Measurements from ENCODE around the gene PRRG1. TPM values are rescaled to one million over a fixed set of nuclear protein-coding genes. Genes with fewer than 3 reads are reported as not detected.

The PRRG1 gene
- polyA plus RNA-seq, 1 of the 3 experiments (the other 2 are of a cell fraction), result 3.0 TPM

DNA sequence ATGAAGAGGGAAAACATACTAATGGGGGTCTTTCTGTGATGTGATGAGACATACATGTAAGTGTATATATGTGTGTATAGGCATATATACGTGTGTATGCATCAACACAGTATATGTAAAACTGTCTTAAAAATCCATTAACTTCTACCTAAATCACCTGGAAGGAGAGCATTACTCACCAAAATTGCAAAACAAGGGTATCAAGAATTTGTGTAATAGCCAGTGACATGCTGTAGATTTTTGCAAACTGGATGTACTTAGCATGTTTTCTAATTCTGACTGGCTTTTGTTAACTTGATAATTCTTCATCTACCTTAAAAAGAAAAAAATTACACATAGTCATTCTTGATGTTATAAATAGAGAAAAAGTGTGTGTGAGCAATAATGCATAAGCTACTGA lies 104.7 kb downstream of the PRRG1 start:
- Histone ChIP-seq H3K9me3 (no peaks in the 10 kb centered on the region), H3K27me3 (ENCODE audit: insufficient read depth) (no peaks in the 10 kb centered on the region), H3K4me3 (ENCODE audit: low read depth in 2 of 2, low read length in 1 of 2) (no peak overlapping the region), H3F3A (replicated peaks; ENCODE audit: insufficient read depth) (no peaks in the 10 kb centered on the region), H3K27ac (ENCODE audit: low read depth in 2 of 2, low read length in 1 of 2) (no peak overlapping the region), H3K4me1 (ENCODE audit: control insufficient read depth in 1 of 2, insufficient read depth in 2 of 2, low read depth in 1 of 2, low read length in 1 of 2) (peaks cover 0 to 9% of the 10 kb centered on the region in 2 experiments; a peak in 1 of 4 replicates), H2AFZ (ENCODE audit: low read depth) (no peak overlapping the region), H3K4me2 (no peak overlapping the region), H3K79me2 (ENCODE audit: insufficient read depth) (no peaks in the 10 kb centered on the region), H4K20me1 (ENCODE audit: insufficient read depth) (no peaks in the 10 kb centered on the region), H3K9ac (no peak overlapping the region), H3K9me2 (no peaks in the 10 kb centered on the region), H3K36me3 (replicated peaks in 1 of 2; ENCODE audit: control insufficient read depth in 1 of 2, insufficient read depth in 2 of 2, low read length in 1 of 2) (no peaks in the 10 kb centered on the region)
- DNase-seq, result no peak
- no peak for TF ChIP-seq NRF1 (IDR thresholded peaks at IDR 0.05; ENCODE audit: low read depth, low read length)
- TF ChIP-seq JUND (IDR thresholded peaks at IDR 0.05), result no peak
- no peak for TF ChIP-seq TEAD4 (IDR thresholded peaks at IDR 0.05; ENCODE audit: borderline replicate concordance, insufficient read depth)
- TF ChIP-seq, protein P1, sequence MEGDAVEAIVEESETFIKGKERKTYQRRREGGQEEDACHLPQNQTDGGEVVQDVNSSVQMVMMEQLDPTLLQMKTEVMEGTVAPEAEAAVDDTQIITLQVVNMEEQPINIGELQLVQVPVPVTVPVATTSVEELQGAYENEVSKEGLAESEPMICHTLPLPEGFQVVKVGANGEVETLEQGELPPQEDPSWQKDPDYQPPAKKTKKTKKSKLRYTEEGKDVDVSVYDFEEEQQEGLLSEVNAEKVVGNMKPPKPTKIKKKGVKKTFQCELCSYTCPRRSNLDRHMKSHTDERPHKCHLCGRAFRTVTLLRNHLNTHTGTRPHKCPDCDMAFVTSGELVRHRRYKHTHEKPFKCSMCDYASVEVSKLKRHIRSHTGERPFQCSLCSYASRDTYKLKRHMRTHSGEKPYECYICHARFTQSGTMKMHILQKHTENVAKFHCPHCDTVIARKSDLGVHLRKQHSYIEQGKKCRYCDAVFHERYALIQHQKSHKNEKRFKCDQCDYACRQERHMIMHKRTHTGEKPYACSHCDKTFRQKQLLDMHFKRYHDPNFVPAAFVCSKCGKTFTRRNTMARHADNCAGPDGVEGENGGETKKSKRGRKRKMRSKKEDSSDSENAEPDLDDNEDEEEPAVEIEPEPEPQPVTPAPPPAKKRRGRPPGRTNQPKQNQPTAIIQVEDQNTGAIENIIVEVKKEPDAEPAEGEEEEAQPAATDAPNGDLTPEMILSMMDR (IDR thresholded peaks at IDR 0.05), result no peak
- TF ChIP-seq GABPA (IDR thresholded peaks at IDR 0.05; ENCODE audit: low read depth), result no peak
- TF ChIP-seq, protein P2, sequence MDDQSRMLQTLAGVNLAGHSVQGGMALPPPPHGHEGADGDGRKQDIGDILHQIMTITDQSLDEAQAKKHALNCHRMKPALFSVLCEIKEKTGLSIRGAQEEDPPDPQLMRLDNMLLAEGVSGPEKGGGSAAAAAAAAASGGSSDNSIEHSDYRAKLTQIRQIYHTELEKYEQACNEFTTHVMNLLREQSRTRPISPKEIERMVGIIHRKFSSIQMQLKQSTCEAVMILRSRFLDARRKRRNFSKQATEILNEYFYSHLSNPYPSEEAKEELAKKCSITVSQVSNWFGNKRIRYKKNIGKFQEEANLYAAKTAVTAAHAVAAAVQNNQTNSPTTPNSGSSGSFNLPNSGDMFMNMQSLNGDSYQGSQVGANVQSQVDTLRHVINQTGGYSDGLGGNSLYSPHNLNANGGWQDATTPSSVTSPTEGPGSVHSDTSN (IDR thresholded peaks at IDR 0.05), result no peak
- no peak for TF ChIP-seq FOXJ3 (CRISPR knock-in tag; IDR thresholded peaks at IDR 0.05)
- TF ChIP-seq, protein P3, sequence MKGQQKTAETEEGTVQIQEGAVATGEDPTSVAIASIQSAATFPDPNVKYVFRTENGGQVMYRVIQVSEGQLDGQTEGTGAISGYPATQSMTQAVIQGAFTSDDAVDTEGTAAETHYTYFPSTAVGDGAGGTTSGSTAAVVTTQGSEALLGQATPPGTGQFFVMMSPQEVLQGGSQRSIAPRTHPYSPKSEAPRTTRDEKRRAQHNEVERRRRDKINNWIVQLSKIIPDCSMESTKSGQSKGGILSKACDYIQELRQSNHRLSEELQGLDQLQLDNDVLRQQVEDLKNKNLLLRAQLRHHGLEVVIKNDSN (IDR thresholded peaks at IDR 0.05; ENCODE audit: borderline replicate concordance, low read depth), result no peak
- ChIA-PET CTCF (no interaction called here), POLR2A (no interaction called here)
- WGBS (ENCODE audit: low lambda C conversion rate), result 49% methylated on average over 1 of the region's 1 CpG

DNA sequence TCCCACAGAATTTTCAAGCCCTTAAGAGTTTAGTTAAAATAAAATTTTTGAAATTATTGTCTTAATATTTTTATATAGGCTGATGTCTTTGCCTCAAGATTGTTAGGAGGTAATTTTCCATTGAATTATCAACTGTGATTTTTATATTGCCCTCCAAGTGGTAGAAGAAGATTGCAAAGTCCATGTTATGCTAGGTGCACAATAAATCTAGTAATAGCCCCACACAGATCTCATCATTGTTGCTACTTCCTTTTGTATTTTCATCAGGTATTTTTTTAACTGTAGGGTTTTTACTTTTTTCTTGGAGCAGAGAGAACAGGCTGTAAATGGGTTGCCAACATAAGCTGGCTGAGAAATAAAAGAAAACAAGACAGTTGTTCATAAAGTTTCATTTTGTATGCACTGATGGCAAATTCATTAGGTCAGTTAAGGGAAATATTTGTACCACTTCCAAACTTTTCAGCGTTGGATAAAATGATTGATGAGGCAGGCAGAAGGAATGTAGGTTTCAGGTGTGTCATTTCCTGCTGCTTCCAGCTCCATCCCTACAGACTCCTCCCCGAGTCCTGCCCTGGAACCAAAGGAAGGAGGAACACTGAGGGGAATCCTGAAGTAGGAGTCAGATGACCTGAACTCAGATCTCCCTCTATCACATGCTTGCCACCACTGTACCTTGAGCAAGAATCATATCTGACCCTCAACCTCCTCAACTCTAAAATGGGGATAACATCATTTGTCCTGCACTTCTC lies 105.5 kb downstream of the PRRG1 start:
- POLR2A ChIA-PET, result no interaction called here
- no peaks in the 10 kb centered on the region for H4K20me1 ChIP-seq (ENCODE audit: insufficient read depth)
- H3K27me3 ChIP-seq (ENCODE audit: insufficient read depth), result no peaks in the 10 kb centered on the region
- H3K9me3 ChIP-seq, result no peaks in the 10 kb centered on the region
- no peak overlapping the region for H3K9ac ChIP-seq
- no peak for DNase-seq
- no peak overlapping the region for H3K27ac ChIP-seq (ENCODE audit: low read depth in 2 of 2, low read length in 1 of 2)
- WGBS (ENCODE audit: low lambda C conversion rate), result 2% methylated on average over 2 of the region's 2 CpGs
- no peak overlapping the region for H2AFZ ChIP-seq (ENCODE audit: low read depth)
- peaks cover 0 to 9% of the 10 kb centered on the region in 2 experiments; a peak in 1 of 4 replicates for H3K4me1 ChIP-seq (ENCODE audit: control insufficient read depth in 1 of 2, insufficient read depth in 2 of 2, low read depth in 1 of 2, low read length in 1 of 2)
- CTCF ChIA-PET, result no interaction called here
- H3K79me2 ChIP-seq (ENCODE audit: insufficient read depth), result no peaks in the 10 kb centered on the region
- H3K4me3 ChIP-seq (ENCODE audit: low read depth in 2 of 2, low read length in 1 of 2), result no peak overlapping the region
- no peaks in the 10 kb centered on the region for H3F3A ChIP-seq (replicated peaks; ENCODE audit: insufficient read depth)
- H3K36me3 ChIP-seq (replicated peaks in 1 of 2; ENCODE audit: control insufficient read depth in 1 of 2, insufficient read depth in 2 of 2, low read length in 1 of 2), result no peaks in the 10 kb centered on the region
- no peaks in the 10 kb centered on the region for H3K9me2 ChIP-seq
- H3K4me2 ChIP-seq, result 0 out of 2 replicates have a peak overlapping the region, but pooled peaks have one; percentile 25
- TF ChIP-seq, protein P2 (IDR thresholded peaks at IDR 0.05), result peak; percentile 52
- TF ChIP-seq GATA2 (CRISPR knock-in tag; IDR thresholded peaks at IDR 0.05) (no peak), MXI1 (IDR thresholded peaks at IDR 0.05; ENCODE audit: low read depth, low read length) (no peak), FOXM1 (IDR thresholded peaks at IDR 0.05; ENCODE audit: low read depth) (no peak), RFX5 (IDR thresholded peaks at IDR 0.05; ENCODE audit: low read length) (no peak), NFIC (IDR thresholded peaks at IDR 0.05; ENCODE audit: borderline replicate concordance) (0 out of 2 replicates have a peak, but pooled peaks have one; percentile 6), TAF1 (IDR thresholded peaks at IDR 0.05; ENCODE audit: borderline replicate concordance, low read depth, low read length) (no peak), TCF12 (IDR thresholded peaks at IDR 0.05) (no peak), FOSL2 (IDR thresholded peaks at IDR 0.05; ENCODE audit: borderline replicate concordance, low read depth) (peak; percentile 28; the same call in 1 of the 2 replicates), TEAD4 (IDR thresholded peaks at IDR 0.05; ENCODE audit: borderline replicate concordance, insufficient read depth) (no peak), GABPA (IDR thresholded peaks at IDR 0.05; ENCODE audit: low read depth) (no peak)
- TF ChIP-seq, protein P4, sequence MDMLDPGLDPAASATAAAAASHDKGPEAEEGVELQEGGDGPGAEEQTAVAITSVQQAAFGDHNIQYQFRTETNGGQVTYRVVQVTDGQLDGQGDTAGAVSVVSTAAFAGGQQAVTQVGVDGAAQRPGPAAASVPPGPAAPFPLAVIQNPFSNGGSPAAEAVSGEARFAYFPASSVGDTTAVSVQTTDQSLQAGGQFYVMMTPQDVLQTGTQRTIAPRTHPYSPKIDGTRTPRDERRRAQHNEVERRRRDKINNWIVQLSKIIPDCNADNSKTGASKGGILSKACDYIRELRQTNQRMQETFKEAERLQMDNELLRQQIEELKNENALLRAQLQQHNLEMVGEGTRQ (IDR thresholded peaks at IDR 0.05; ENCODE audit: borderline replicate concordance, low read depth, low read length), result no peak
- TF ChIP-seq, protein P1 (IDR thresholded peaks at IDR 0.05), result no peak
- TF ChIP-seq, protein P5, sequence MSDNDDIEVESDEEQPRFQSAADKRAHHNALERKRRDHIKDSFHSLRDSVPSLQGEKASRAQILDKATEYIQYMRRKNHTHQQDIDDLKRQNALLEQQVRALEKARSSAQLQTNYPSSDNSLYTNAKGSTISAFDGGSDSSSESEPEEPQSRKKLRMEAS (IDR thresholded peaks at IDR 0.05; ENCODE audit: low read depth), result no peak
